Forelimb muscle (tissue), 1 donor: ENCODE results near the gene UQCC2. TPM values are rescaled to one million over a fixed set of nuclear protein-coding genes. Genes with fewer than 3 reads are reported as not detected.

Experiments used
- DNase-seq: peaks from one replicate; pipeline ENCODE4 v3.0.0-alpha.2; 2013; ENCODE audit warnings: low read depth
- polyA plus RNA-seq: library from polyadenylated mRNA; unstranded; fragments of 120-200 nt; gene quantifications from one replicate; pipeline ENCODE4 v1.2.1, GENCODE V29; 2013; ENCODE audit not compliant: insufficient read length

The UQCC2 gene
- polyA plus RNA-seq, 1 donor = 77.2 TPM

DNA sequence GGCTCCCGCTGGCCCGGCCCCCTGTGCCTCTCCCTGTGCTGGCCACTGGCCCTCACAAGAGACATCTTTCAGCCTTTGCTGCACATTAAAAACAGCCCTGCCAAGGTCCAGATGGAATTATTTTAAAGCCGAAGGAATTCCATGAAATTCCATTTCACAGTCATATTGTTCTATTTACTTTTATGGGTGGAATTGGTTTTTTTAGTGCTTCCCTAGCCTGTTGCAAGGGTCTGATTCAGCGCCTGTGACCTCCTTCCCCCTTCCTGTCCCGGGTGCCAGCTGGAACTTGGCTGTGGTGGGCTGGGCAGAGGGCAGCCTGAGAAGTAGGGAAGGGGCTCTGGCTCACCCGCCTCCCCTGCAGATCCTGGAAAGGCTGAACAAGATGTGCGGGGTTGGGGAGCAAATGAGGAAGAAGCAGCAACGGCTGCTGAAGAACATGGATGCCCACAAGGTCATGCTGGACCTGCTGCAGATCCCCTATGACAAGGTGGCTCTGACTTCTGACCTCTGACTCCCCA is 34.3 kb downstream of the UQCC2 start:
- DNase-seq = peak; percentile 24

GRCh38 chr6:33676416-33677142 is 34.9 kb downstream of the UQCC2 start:
- DNase-seq = no peak

- no peak for DNase-seq
Measured at GRCh38 chr6:33675968-33676367, 35.5 kb downstream of the UQCC2 start.

DNA sequence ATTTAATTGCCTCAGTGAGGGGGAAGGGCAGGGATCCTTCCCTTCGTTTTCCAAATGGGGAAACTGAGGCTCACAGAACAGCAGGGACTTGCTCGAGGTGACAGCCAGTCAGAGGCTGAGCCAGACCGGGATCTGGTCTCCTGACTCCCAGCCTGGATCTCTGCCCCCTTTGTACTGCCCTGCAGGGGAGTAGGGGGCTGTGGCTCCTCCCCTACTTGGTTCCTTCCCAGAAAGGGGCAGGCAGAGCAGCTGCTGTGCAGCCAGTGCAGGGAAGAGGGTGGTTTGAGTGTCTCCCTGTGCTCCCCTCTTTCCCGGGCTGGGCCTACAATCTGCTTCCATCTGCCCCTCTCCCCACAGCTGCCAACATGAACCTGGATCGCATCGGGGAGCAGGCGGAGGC is 37.6 kb downstream of the UQCC2 start:
- DNase-seq = no peak

DNA sequence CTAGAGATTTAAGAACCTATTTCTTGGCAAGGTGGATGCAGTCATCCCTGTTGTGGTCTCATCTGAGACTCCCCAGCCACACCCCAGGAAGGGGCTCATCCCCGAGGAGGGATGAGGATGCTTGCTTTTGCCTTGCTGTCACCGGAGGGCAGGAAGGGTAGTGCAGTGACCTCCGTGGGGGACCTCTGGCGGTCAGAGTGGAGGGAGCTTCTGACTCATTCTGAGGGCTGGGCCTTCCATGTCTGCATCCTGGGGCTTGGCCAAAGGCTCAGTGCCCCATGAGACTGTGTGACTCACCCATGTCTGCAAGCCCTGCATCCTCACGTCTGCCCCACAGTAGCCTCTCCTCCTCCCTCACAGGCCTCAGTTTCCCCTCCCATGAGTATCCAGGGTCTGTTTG is 38.7 kb downstream of the UQCC2 start:
- DNase-seq = peak; percentile 39

DNA sequence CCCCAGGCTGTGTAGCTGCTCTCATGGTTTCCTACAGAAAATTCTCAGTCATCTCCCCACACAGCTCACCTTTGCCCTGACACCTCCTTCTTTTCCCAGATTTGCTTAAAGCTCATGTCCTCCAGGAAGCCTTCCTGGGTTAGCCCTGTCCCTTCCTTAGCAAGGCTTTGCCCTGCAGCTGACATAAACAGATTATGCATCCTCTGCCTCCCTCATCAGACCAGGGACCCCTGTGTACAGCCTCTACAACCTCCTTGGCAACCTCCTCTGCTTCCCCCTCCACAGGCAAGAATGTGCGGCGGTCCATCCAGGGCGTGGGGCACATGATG is 39.8 kb downstream of the UQCC2 start:
- no peak for DNase-seq

- no peak for DNase-seq
Measured at GRCh38 chr6:33670971-33671743, 40.3 kb downstream of the UQCC2 start.

DNA sequence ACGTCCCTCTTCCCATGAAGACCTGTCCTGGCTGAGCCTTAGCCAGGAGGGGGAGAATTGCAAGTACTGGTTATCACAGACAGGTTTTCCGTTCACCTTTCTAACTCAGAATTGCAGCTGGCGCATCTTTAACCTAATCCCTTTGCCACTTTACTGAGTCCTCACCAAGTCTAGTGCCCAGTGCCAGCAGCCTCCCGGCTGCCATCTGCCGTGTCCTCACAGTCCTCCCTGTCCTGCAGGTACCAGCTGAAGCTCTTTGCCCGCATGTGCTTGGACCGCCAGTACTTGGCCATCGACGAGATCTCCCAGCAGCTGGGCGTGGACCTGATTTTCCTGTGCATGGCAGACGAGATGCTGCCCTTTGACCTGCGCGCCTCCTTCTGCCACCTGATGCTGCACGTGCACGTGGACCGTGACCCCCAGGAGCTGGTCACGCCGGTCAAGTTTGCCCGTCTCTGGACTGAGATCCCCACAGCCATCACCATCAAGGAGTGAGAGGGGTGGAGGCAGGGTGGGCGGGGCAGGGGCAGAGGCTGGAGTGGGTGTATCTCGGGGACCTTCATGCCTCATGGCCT is 41.3 kb downstream of the UQCC2 start:
- no peak for DNase-seq

- DNase-seq = no peak
Measured at GRCh38 chr6:33668914-33669313, 42.6 kb downstream of the UQCC2 start.

GRCh38 chr6:33668328-33668727 is 43.2 kb downstream of the UQCC2 start:
- no peak for DNase-seq

DNA sequence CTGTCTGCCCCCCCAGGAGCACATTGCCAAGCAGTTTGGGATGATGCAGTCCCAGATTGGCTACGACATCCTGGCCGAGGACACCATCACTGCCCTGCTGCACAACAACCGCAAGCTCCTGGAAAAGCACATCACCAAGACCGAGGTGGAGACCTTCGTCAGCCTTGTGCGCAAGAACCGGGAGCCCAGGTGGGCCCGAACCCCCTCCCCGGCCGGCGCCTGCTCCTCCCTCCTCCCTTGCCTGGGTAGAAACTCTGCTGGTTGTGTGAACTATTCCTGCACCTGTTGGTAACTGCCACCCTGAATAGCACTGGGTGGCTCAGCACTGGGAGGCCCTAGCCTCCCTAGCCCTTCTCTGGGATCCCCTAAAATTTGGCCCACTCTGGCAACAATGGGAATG is 43.7 kb downstream of the UQCC2 start:
- DNase-seq = no peak

- DNase-seq = no peak
Measured at GRCh38 chr6:33667072-33667471, 44.4 kb downstream of the UQCC2 start.

DNA sequence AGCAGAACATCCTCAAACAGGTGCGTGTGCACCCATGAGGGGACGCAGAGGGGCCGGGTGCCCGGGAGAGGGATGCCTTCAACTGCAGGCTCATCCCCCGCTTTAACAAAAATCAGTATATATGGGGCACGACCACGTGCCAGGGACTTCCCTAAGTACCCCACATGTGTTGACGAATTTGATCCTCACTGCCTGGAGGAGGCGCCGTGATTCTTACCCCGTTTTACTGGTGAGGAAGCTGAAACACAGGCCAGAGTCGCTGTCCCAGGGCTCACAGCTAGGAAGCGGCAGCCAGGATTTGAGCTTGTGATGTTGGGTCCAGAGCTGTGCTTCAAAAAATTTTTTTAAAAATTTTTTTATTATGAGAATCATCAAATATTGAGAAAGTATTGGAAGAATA is 45.5 kb downstream of the UQCC2 start:
- DNase-seq = no peak

DNA sequence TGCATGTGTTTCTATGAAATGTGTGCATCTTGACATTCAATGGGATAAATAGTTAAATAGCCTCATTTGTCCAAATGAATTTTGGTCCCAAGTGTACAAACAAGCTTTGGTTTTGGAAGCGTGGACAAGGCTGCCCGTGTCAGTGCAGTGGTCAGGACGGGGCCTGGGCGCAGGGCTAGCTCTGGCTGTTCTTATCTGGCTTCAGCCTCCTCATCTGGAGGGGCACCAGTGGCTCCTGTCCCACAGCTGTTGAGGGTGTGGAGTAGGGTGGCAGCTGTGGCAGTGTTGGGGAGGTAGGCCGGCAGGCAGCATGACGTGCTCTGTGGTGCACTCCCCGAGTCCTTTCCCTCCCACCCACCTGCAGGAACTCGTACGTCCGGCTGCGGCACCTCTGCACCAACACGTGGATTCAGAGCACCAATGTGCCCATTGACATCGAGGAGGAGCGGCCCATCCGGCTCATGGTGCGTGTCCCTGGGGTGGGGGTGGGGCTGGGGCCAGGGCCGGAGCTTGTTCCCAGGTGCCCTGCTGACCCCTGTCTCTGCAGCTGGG is 46.9 kb downstream of the UQCC2 start:
- DNase-seq = no peak

- no peak for DNase-seq
Measured at GRCh38 chr6:33663727-33664449, 47.6 kb downstream of the UQCC2 start.

DNA sequence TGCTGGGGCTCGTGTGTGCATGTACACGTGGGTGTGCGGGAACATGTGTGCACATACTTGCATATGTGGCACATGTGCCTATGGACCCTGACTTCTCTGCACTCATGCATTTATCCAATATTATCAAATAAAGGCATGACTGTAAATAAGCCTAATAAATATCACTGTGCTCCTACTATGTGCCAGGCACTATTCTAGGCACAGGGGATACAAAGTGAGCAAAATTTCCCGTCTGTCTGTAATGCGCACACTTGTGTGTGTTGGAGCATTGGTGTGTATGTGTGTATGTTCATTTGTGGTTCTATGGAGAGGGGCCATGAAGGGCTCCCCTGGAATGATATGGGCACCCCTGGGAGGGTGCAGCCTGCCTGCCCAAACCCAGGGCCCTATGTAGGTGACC is 48.5 kb downstream of the UQCC2 start:
- DNase-seq = no peak

- DNase-seq = no peak
Measured at GRCh38 chr6:33662318-33662717, 49.2 kb downstream of the UQCC2 start.

- DNase-seq = no peak
Measured at GRCh38 chr6:33661106-33661838, 50.2 kb downstream of the UQCC2 start.

DNA sequence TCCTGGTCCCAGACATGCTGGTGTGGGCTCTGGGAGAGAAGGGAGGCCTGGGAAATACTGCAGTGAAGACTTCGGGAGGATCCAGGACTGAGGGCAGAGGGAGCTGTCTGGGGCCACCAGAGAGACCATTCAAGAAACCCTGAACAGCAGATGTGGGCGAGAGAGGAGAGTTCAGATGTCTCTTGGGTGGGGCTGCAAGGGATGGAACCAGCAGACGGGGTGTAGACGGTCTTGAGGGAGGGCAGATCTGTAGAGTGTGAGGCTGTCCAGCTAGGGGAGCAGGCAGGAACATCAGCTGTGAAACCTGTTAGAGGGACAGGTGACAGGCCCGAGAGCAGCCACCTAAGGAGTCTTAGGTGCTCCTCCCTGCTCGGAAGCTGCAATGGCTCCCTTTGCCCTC is 51.5 kb downstream of the UQCC2 start:
- no peak for DNase-seq

DNA sequence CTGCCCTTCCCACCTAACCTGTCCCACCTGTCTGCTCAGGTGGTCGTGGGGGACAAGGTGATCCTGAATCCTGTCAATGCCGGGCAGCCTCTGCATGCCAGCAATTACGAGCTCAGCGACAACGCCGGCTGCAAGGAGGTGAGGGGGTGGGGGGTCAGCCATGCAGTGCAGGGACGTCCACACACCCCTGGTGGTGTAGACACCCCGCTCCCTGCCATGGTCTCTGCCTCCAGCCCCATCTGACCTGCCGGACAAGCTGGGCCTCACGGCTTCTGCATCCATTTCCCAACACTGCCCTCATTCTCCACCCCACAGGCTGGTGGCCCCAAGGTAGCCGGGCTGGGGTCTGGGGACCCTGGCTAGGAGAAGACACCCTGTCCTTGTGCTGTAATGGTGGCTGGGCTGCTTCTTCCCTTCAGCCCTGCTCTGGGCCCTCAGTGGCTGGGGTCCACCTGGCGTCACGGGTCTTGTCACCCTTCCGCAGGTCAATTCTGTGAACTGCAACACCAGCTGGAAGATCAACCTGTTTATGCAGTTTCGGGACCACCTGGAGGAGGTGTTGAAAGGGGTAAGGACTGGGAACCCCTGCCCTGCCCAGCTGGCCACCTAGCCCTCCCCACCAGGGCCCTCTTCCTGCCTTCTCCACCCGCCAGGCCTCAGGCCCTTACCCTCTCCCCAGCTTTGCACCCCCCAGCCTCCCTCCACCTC is 52.4 kb downstream of the UQCC2 start:
- DNase-seq = no peak

DNA sequence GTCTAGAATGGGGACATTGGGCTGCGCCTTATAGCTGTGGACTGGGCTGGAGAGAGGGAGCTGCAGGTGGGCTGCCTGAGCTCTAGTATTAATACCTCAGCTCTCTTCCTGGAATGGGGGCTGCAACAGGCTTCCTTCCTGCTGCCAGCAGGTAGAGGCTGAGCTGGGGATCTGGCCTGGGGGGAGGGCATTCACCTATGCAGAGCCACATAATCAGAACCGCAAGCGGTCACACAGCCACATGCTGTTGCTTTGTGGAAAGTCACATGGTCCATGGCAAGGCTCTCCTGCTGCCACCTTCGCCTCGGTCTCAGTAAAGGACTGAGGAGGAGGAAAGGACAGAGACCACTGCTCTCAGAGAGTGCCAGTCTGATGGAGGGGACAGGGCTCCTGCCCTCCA is 54.7 kb downstream of the UQCC2 start:
- no peak for DNase-seq
